Natural killer cell (primary cell): ENCODE measurements around the gene DIRAS1. TPM values are rescaled to one million over a fixed set of nuclear protein-coding genes. Genes with fewer than 3 reads are reported as not detected.
"Not testable (repeated sequence)": the region's sequence is repeated elsewhere in the genome, so short reads cannot be mapped to it uniquely, and the experiment has no call there.

Experiments
- ATAC-seq, 3 donors: fragments of 150-1000 bp in 2 of 3; fragments of 200-7000 bp in 1 of 3; cut with Tn5 transposase; 1 replicate in 1 of 3; 2 replicates in 2 of 3; pipeline ENCODE4 v1.10.0; 2021; ENCODE audit warnings: mild to moderate bottlenecking in 2 of 3, moderate library complexity in 2 of 3
- DNase-seq, 2 donors: peaks; one replicate each; pipeline versions ENCODE4 v3.0.0 to v3.0.0-alpha.2; 2013 to 2021; ENCODE audit warnings: mixed read lengths in 1 of 2
- H3K27ac ChIP-seq: one replicate; pipeline ENCODE4 v1.5.1; 2013; ENCODE audit warnings: mild to moderate bottlenecking, low read length
- H3K27me3 ChIP-seq: one replicate; pipeline ENCODE4 v1.6.1; 2013; ENCODE audit warnings: low read length; ENCODE audit not compliant: control insufficient read depth, insufficient read depth
- H3K36me3 ChIP-seq: one replicate; pipeline ENCODE4 v1.6.1; 2013; ENCODE audit warnings: low read length; ENCODE audit not compliant: control insufficient read depth, insufficient read depth
- H3K4me1 ChIP-seq: one replicate; pipeline ENCODE4 v1.6.1; 2013; ENCODE audit warnings: low read length; ENCODE audit not compliant: control insufficient read depth, insufficient read depth
- H3K4me3 ChIP-seq: one replicate; pipeline ENCODE4 v1.5.1; 2013; ENCODE audit warnings: low read length
- H3K9me3 ChIP-seq: one replicate; pipeline ENCODE4 v1.6.1; 2013; ENCODE audit warnings: low read length; ENCODE audit not compliant: control insufficient read depth, insufficient read depth
- H3K27ac Mint-ChIP-seq, 2 donors: one replicate each; pipeline ENCODE4 v1.8.0; 2022; ENCODE audit warnings: mild to moderate bottlenecking in 2 of 2, mixed read lengths in 2 of 2, moderate library complexity in 1 of 2
- H3K27me3 Mint-ChIP-seq, 2 donors: one replicate each; pipeline ENCODE4 v1.8.0; 2022; ENCODE audit warnings: low read depth in 2 of 2, mixed read lengths in 2 of 2
- H3K36me3 Mint-ChIP-seq: one replicate; pipeline ENCODE4 v1.8.0; 2022; ENCODE audit warnings: mixed read lengths
- H3K4me1 Mint-ChIP-seq, 2 donors: one replicate each; pipeline ENCODE4 v1.8.0; 2022; ENCODE audit warnings: mixed read lengths in 2 of 2
- H3K4me3 Mint-ChIP-seq: one replicate; pipeline ENCODE4 v1.8.0; 2022; ENCODE audit warnings: mild to moderate bottlenecking, moderate library complexity, mixed read lengths
- H3K9me3 Mint-ChIP-seq, 2 donors: one replicate each; pipeline ENCODE4 v1.8.0; 2022; ENCODE audit warnings: mixed read lengths in 2 of 2
- WGBS: methylation state at CpG from one replicate; pipeline ENCODE4 v1.1.7; 2013; ENCODE audit warnings: missing lambda C conversion rate; ENCODE audit not compliant: insufficient coverage; 5-methylcytosine and 5-hydroxymethylcytosine counted together
- intact Hi-C: fragments of 100-400 bp; cut with micrococcal nuclease; formaldehyde crosslinking; loops from one replicate; pipeline ENCODE4 v1.14.2; 2022
- total RNA-seq, 4 donors: library from RNA; stranded (reverse); fragments of 120-200 nt in 1 of 4; gene quantifications; one replicate each; pipeline versions ENCODE4 v1.2.3 to v1.2.4, GENCODE V29; 2013 to 2022
- TF ChIP-seq, protein P1 (sequence below): fragments of 200-600 bp; IDR thresholded peaks from one replicate; pipeline ENCODE4 v1.8.0; 2022; ENCODE audit warnings: antibody characterized with exemption

The DIRAS1 gene
- total RNA-seq, 3 donors from 2014 or later (not counting 1 experiment from before 2014, with no cell fraction given), result 0.12 to 0.48 (median 0.18) TPM

DNA sequence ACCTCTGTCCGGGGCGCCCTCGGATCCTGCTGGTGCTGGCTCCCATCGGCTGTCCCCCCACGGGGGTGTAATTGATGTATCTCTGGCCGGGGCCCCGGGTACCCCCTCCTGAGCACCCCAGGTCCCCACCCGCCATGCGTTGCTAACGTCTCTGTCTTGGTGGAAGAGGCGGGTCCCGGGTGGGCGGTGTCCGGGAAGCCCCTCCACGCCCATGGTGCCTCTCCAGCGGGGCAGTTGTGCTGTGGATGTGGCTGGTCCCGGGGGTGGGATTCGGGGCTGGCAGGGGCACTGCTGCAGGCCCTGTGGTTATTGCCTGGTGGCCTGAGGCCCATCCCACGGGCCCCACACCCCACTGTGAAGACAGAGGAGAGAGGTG, 4.9 kb downstream of the DIRAS1 start:
- TF ChIP-seq, protein P1, sequence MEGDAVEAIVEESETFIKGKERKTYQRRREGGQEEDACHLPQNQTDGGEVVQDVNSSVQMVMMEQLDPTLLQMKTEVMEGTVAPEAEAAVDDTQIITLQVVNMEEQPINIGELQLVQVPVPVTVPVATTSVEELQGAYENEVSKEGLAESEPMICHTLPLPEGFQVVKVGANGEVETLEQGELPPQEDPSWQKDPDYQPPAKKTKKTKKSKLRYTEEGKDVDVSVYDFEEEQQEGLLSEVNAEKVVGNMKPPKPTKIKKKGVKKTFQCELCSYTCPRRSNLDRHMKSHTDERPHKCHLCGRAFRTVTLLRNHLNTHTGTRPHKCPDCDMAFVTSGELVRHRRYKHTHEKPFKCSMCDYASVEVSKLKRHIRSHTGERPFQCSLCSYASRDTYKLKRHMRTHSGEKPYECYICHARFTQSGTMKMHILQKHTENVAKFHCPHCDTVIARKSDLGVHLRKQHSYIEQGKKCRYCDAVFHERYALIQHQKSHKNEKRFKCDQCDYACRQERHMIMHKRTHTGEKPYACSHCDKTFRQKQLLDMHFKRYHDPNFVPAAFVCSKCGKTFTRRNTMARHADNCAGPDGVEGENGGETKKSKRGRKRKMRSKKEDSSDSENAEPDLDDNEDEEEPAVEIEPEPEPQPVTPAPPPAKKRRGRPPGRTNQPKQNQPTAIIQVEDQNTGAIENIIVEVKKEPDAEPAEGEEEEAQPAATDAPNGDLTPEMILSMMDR, result no peak
- Mint-ChIP-seq H3K27me3 (peaks cover 5 to 8% of the 10 kb centered on the region in 2 donors), H3K36me3 (no peaks in the 10 kb centered on the region), H3K27ac (no peak overlapping the region), H3K9me3 (peaks cover 3 to 8% of the 10 kb centered on the region in 2 donors), H3K4me3 (no peak overlapping the region), H3K4me1 (peaks cover 0 to 5% of the 10 kb centered on the region in 2 donors)
- ATAC-seq (no peak), DNase-seq (no peak)
- H3K4me1 ChIP-seq, result peaks cover 13% of the 10 kb centered on the region
- H3K36me3 ChIP-seq, result no peaks in the 10 kb centered on the region
- no peak overlapping the region for H3K4me3 ChIP-seq
- intact Hi-C loops, result no loop called here
- no peak overlapping the region for H3K27ac ChIP-seq
- peaks cover 7% of the 10 kb centered on the region for H3K27me3 ChIP-seq
- 92% methylated on average over 19 of the region's 19 CpGs for WGBS
- H3K9me3 ChIP-seq, result peaks cover 7% of the 10 kb centered on the region

DNA sequence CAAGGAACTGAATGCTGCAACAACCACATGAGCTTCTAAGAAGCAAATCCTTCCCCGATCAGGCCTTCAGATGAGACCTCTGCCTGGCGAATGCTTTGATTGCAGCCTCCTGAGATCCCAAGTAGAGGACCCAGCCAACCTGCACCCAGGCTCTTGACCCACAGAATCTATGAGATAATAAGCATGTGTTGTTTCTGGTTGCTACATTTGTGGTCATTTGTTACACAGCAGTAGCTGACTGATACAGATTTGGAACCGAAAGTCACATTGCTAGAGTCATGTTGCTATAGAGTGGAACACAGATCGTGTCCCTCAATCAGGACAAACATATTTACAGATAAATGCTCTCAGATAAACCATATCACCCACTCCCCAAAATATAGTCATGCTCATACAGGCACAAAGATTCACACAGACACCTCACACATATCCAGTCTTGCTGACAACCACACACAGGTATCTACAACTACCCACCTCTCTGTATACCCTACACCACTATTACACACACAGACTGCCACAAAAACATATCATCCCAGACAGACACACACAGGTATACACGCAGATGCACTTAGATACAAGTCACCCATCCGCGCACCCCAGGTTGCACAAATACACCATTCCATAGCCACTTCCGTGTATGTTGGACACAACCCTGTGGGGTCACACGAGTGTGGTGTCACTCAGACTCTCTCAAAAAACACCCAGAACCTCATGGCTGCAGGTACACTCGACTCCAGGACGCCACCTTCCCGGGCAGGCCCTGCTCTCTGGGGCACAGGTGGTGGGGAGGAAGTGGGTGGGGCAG, 5.5 kb downstream of the DIRAS1 start:
- Mint-ChIP-seq H3K27ac (peak overlapping the region in 1 of 2 donors; percentile 42), H3K4me1 (peaks cover 0 to 5% of the 10 kb centered on the region in 2 donors), H3K36me3 (no peaks in the 10 kb centered on the region), H3K9me3 (peaks cover 3 to 8% of the 10 kb centered on the region in 2 donors), H3K27me3 (peaks cover 6 to 8% of the 10 kb centered on the region in 2 donors), H3K4me3 (no peak overlapping the region)
- WGBS, result 94% methylated on average over 12 of the region's 12 CpGs
- H3K4me1 ChIP-seq, result peaks cover 17% of the 10 kb centered on the region
- H3K27ac ChIP-seq, result no peak overlapping the region
- ATAC-seq (no peak), DNase-seq (no peak)
- peaks cover 6% of the 10 kb centered on the region for H3K27me3 ChIP-seq
- intact Hi-C loops, result no loop called here
- TF ChIP-seq, protein P1, result no peak
- H3K9me3 ChIP-seq, result peaks cover 7% of the 10 kb centered on the region
- H3K4me3 ChIP-seq, result no peak overlapping the region
- no peaks in the 10 kb centered on the region for H3K36me3 ChIP-seq

DNA sequence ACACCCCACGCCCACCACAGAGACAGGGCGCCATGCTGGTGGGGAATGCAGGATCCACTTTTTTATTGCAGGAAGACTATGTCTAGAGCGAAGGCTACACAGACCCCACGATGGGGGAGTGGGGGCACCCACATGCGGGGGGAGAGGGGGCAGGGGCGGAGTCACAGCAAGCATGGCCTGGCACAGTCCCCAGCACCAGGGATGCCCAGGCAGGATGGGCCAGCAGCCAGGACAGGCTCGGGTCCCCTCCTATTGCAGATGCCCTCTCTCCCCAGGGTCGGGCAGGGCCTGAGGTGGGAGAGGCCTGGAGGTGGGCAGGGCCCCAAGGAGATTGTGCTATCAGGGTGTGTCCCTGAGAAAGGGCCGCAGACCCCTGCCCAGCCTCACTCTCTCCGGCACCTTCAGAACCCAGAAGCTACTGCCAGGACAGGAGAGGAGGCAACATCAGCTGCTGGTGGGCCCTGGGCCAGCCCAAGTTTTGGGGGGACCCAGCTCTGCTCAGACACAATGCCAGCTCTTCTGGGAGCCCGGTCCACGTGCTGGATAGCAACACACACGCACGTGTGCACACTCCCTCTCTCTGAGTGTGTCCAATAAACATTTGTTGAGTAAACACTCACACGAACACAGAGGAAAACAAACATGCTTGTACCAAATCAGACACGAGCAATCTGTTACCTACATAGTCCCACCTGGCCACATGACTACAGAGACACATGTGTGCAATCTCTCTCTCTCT, 6.5 kb downstream of the DIRAS1 start:
- H3K27me3 Mint-ChIP-seq, result peaks cover 5 to 6% of the 10 kb centered on the region in 2 donors
- WGBS, result 94% methylated on average over 16 of the region's 16 CpGs
- ATAC-seq, result no peak

DNA sequence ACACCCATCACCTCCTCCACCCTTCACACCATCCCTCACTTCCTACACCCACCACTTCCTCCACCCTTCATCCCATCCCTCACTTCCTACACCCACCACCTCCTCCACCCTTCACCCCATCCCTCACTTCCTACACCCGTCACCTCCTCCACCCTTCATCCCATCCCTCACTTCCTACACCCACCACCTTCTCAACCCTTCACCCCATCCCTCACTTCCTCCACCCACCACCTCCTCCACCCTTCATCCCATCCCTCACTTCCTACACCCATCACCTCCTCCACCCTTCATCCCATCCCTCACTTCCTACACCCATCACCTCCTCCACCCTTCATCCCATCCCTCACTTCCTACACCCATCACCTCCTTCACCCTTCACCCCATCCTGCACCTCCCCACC, 7.1 kb downstream of the DIRAS1 start:
- ATAC-seq, H3K4me1 ChIP-seq, H3K36me3 Mint-ChIP-seq, H3K27me3 ChIP-seq, H3K9me3 ChIP-seq, H3K36me3 ChIP-seq, intact Hi-C loops, H3K9me3 Mint-ChIP-seq, H3K4me3 Mint-ChIP-seq, H3K27ac ChIP-seq, H3K27me3 Mint-ChIP-seq, H3K4me3 ChIP-seq, H3K4me1 Mint-ChIP-seq, H3K27ac Mint-ChIP-seq, DNase-seq: not testable (repeated sequence)
- 68% methylated on average over 1 of the region's 1 CpG for WGBS

More for the DNA sequence above, 6.5 kb downstream of the DIRAS1 start:
- peaks cover 10% of the 10 kb centered on the region for H3K4me1 ChIP-seq
- peak overlapping the region in 1 of 2 donors; percentile 42 for H3K27ac Mint-ChIP-seq
- peaks cover 3 to 8% of the 10 kb centered on the region in 2 donors for H3K9me3 Mint-ChIP-seq
- H3K4me3 Mint-ChIP-seq, result no peak overlapping the region
- TF ChIP-seq, protein P1, result no peak
- H3K27ac ChIP-seq, result no peak overlapping the region
- intact Hi-C loops, result no loop called here
- H3K36me3 ChIP-seq, result no peaks in the 10 kb centered on the region
- DNase-seq, result no peak
- no peak overlapping the region for H3K4me3 ChIP-seq
- H3K9me3 ChIP-seq, result peaks cover 7% of the 10 kb centered on the region
- no peaks in the 10 kb centered on the region for H3K27me3 ChIP-seq
- no peaks in the 10 kb centered on the region for H3K36me3 Mint-ChIP-seq
- peaks cover 0 to 5% of the 10 kb centered on the region in 2 donors for H3K4me1 Mint-ChIP-seq

DNA sequence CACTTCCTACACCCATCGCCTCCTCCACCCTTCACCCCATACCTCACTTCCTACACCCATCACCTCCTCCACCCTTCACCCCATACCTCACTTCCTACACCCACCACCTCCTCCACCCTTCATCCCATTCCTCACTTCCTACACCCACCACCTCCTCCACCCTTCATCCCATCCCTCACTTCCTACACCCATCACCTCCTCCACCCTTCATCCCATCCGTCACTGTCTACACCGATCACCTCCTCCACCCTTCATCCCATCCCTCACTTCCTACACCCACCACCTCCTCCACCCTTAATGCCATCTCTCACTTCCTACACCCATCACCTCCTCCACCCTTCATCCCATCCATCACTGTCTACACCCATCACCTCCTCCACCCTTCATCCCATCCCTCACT, 8.0 kb downstream of the DIRAS1 start:
- H3K27ac ChIP-seq, H3K4me1 Mint-ChIP-seq, H3K9me3 ChIP-seq, ATAC-seq, H3K27ac Mint-ChIP-seq, H3K9me3 Mint-ChIP-seq, DNase-seq, H3K4me3 Mint-ChIP-seq, H3K27me3 ChIP-seq, H3K4me1 ChIP-seq, H3K36me3 Mint-ChIP-seq, H3K4me3 ChIP-seq, H3K36me3 ChIP-seq, H3K27me3 Mint-ChIP-seq, intact Hi-C loops: not testable (repeated sequence)
- 53% methylated on average over 3 of the region's 3 CpGs for WGBS
